ENCODE measurements around the gene HCRTR1.

DNA sequence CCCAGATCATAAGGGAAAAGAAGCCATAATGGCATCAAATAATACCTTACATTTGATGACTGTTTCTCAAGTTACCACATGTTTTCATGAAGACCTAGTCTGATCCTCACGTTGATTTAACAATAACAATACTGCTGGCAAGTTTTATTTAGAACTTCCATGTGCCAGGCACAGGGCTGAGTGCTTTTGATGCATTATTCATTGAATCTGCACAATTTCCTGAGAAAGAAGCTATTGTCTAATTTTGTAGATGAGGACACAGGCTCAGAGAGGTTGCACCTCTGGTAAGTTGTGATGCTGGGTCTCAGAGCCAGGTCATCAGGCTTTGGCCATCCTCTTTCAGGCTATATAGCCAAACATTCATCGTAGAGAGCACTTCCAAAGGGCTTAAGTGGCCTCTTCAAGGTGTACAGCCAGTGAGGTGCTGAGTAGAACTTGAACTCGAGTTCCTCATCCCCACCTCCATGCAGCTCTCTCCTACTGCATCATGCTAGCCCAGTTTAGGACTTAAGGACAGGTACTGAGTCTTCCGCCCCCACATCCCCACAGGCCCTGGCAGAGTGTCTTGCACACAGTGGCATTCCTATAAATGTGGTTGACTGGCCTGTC is 35.5 kb downstream of the HCRTR1 start:
- TF ChIP-seq, protein P1, sequence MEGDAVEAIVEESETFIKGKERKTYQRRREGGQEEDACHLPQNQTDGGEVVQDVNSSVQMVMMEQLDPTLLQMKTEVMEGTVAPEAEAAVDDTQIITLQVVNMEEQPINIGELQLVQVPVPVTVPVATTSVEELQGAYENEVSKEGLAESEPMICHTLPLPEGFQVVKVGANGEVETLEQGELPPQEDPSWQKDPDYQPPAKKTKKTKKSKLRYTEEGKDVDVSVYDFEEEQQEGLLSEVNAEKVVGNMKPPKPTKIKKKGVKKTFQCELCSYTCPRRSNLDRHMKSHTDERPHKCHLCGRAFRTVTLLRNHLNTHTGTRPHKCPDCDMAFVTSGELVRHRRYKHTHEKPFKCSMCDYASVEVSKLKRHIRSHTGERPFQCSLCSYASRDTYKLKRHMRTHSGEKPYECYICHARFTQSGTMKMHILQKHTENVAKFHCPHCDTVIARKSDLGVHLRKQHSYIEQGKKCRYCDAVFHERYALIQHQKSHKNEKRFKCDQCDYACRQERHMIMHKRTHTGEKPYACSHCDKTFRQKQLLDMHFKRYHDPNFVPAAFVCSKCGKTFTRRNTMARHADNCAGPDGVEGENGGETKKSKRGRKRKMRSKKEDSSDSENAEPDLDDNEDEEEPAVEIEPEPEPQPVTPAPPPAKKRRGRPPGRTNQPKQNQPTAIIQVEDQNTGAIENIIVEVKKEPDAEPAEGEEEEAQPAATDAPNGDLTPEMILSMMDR (IDR thresholded peaks at IDR 0.05), result no peak
- TF ChIP-seq POLR2A (IDR thresholded peaks at IDR 0.05), result no peak

Measured in heart left ventricle (tissue), 13 donors.